ENCODE results near the gene IL4. TPM values are rescaled to one million over a fixed set of nuclear protein-coding genes. Genes with fewer than 3 reads are reported as not detected.

IL4 gene
- total RNA-seq, 2 donors from 2014 or later: not detected

- Histone ChIP-seq H3K36me3 (ENCODE audit: control insufficient read depth, insufficient read depth, low read length) (peaks cover 12% of the 10 kb centered on the region), H3K27me3 (ENCODE audit: control insufficient read depth, insufficient read depth, low read length, poor library complexity, severe bottlenecking) (no peaks in the 10 kb centered on the region), H3K27ac (ENCODE audit: low read depth, low read length) (no peak overlapping the region), H3K4me3 (ENCODE audit: low read length) (no peak overlapping the region), H3K9me3 (ENCODE audit: control insufficient read depth, low read length) (peaks cover 20% of the 10 kb centered on the region), H3K4me1 (ENCODE audit: control insufficient read depth, insufficient read depth, low read length) (no peaks in the 10 kb centered on the region), H3K9ac (ENCODE audit: extremely low read depth, low read length, poor library complexity, severe bottlenecking) (no peak overlapping the region)
- DNase-seq: no peak
- TF ChIP-seq CTCF (conservative IDR thresholded peaks at IDR 0.05): no peak
- WGBS, 2 experiments (ENCODE audit: insufficient coverage in 1 of 2, insufficient read length in 1 of 2): 85 to 90% methylated on average over 4 to 11 of the region's 11 CpGs
- Mint-ChIP-seq H3K4me1 (no peaks in the 10 kb centered on the region), H3K36me3 (ENCODE audit: low read depth) (peaks cover 25% of the 10 kb centered on the region), H3K27me3 (ENCODE audit: insufficient read depth) (peaks cover 5% of the 10 kb centered on the region), H3K4me3 (no peak overlapping the region), H3K9me3 (peaks cover 18% of the 10 kb centered on the region), H3K27ac (no peak overlapping the region)
These were observed 27.1 kb upstream of the IL4 start for GRCh38 chr5:132646583-132647266.

- H3K4me3 Mint-ChIP-seq: no peak overlapping the region
- TF ChIP-seq CTCF (conservative IDR thresholded peaks at IDR 0.05): no peak
- H3K9me3 Mint-ChIP-seq: peaks cover 18% of the 10 kb centered on the region
- H3K27me3 Mint-ChIP-seq (ENCODE audit: insufficient read depth): peaks cover 6% of the 10 kb centered on the region
- H3K9me3 ChIP-seq (ENCODE audit: control insufficient read depth, low read length): peaks cover 20% of the 10 kb centered on the region
- H3K27me3 ChIP-seq (ENCODE audit: control insufficient read depth, insufficient read depth, low read length, poor library complexity, severe bottlenecking): no peaks in the 10 kb centered on the region
- H3K4me1 Mint-ChIP-seq: no peaks in the 10 kb centered on the region
- peaks cover 10% of the 10 kb centered on the region for H3K36me3 ChIP-seq (ENCODE audit: control insufficient read depth, insufficient read depth, low read length)
- H3K4me3 ChIP-seq (ENCODE audit: low read length): no peak overlapping the region
- DNase-seq: no peak
- no peak overlapping the region for H3K27ac ChIP-seq (ENCODE audit: low read depth, low read length)
- 91 to 96% methylated on average over 2 of the region's 2 CpGs for WGBS, 2 experiments (ENCODE audit: insufficient coverage in 1 of 2, insufficient read length in 1 of 2)
- H3K27ac Mint-ChIP-seq: no peak overlapping the region
- H3K9ac ChIP-seq (ENCODE audit: extremely low read depth, low read length, poor library complexity, severe bottlenecking): no peak overlapping the region
- no peaks in the 10 kb centered on the region for H3K4me1 ChIP-seq (ENCODE audit: control insufficient read depth, insufficient read depth, low read length)
- H3K36me3 Mint-ChIP-seq (ENCODE audit: low read depth): peaks cover 19% of the 10 kb centered on the region
These were observed 26.3 kb upstream of the IL4 start for GRCh38 chr5:132647473-132647872.

GRCh38 chr5:132648355-132648754, 25.4 kb upstream of the IL4 start:
- Mint-ChIP-seq H3K36me3 (ENCODE audit: low read depth) (peaks cover 10% of the 10 kb centered on the region), H3K4me1 (no peaks in the 10 kb centered on the region), H3K4me3 (no peak overlapping the region), H3K27ac (no peak overlapping the region), H3K9me3 (peaks cover 18% of the 10 kb centered on the region), H3K27me3 (ENCODE audit: insufficient read depth) (peaks cover 7% of the 10 kb centered on the region)
- no peak overlapping the region for H3K27ac ChIP-seq (ENCODE audit: low read depth, low read length)
- TF ChIP-seq CTCF (conservative IDR thresholded peaks at IDR 0.05): no peak
- H3K9me3 ChIP-seq (ENCODE audit: control insufficient read depth, low read length): peaks cover 20% of the 10 kb centered on the region
- H3K4me1 ChIP-seq (ENCODE audit: control insufficient read depth, insufficient read depth, low read length): no peaks in the 10 kb centered on the region
- 96 to 100% methylated on average over 1 of the region's 1 CpG for WGBS, 2 experiments (ENCODE audit: insufficient coverage in 1 of 2, insufficient read length in 1 of 2)
- DNase-seq: no peak
- H3K36me3 ChIP-seq (ENCODE audit: control insufficient read depth, insufficient read depth, low read length): peaks cover 1% of the 10 kb centered on the region
- H3K4me3 ChIP-seq (ENCODE audit: low read length): peak overlapping the region; percentile 12
- H3K27me3 ChIP-seq (ENCODE audit: control insufficient read depth, insufficient read depth, low read length, poor library complexity, severe bottlenecking): no peaks in the 10 kb centered on the region
- no peak overlapping the region for H3K9ac ChIP-seq (ENCODE audit: extremely low read depth, low read length, poor library complexity, severe bottlenecking)
